GM12801 (cell line): ENCODE measurements around the gene EML1.

Experiments
- TF ChIP-seq, protein P1 (sequence below): IDR thresholded peaks from one replicate; pipeline ENCODE4 v1.5.1; 2011; ENCODE audit warnings: control low read depth; ENCODE audit not compliant: insufficient read length; ENCODE audit errors: extremely low read depth

EML1 gene

DNA sequence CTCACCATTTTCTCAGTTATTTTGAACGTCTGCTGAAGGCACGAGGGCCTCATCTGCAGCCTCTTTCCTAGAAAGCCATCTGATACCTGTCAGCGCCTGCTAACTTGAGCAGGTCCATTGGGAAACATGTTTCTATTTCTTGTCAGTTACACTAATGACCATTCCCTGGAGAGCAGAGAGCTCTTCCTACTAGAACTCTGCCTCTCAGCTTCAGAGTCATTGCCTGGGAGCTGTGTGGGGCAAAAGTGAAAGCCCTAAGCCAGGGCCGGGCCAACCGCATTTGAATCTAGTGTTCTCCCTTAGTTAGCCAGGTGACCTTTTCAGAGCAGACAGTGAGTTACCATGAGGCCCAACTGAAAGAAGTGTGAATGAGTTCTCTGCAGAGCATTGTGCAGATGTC, 135.8 kb downstream of the EML1 start:
- TF ChIP-seq, protein P1, sequence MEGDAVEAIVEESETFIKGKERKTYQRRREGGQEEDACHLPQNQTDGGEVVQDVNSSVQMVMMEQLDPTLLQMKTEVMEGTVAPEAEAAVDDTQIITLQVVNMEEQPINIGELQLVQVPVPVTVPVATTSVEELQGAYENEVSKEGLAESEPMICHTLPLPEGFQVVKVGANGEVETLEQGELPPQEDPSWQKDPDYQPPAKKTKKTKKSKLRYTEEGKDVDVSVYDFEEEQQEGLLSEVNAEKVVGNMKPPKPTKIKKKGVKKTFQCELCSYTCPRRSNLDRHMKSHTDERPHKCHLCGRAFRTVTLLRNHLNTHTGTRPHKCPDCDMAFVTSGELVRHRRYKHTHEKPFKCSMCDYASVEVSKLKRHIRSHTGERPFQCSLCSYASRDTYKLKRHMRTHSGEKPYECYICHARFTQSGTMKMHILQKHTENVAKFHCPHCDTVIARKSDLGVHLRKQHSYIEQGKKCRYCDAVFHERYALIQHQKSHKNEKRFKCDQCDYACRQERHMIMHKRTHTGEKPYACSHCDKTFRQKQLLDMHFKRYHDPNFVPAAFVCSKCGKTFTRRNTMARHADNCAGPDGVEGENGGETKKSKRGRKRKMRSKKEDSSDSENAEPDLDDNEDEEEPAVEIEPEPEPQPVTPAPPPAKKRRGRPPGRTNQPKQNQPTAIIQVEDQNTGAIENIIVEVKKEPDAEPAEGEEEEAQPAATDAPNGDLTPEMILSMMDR: no peak

DNA sequence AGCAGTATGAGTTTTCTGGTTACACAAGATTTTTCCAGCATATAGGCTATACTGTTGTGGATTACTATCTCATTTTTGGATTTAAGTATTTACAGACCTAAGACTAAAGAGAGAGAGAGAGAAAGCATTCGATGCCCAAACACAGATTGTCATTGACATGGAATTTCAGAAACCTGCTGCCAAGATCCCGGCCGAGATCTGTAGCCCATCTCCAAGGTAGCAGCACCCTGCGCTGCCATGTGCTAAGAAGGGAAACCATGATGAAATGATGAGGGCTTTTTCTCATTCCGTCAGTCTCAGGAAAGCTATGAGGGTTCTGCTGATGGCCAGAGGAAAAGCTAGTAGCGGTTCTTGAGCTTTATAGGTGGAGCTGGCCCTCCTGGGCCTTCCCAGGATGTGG, 136.4 kb downstream of the EML1 start:
- TF ChIP-seq, protein P1: no peak

DNA sequence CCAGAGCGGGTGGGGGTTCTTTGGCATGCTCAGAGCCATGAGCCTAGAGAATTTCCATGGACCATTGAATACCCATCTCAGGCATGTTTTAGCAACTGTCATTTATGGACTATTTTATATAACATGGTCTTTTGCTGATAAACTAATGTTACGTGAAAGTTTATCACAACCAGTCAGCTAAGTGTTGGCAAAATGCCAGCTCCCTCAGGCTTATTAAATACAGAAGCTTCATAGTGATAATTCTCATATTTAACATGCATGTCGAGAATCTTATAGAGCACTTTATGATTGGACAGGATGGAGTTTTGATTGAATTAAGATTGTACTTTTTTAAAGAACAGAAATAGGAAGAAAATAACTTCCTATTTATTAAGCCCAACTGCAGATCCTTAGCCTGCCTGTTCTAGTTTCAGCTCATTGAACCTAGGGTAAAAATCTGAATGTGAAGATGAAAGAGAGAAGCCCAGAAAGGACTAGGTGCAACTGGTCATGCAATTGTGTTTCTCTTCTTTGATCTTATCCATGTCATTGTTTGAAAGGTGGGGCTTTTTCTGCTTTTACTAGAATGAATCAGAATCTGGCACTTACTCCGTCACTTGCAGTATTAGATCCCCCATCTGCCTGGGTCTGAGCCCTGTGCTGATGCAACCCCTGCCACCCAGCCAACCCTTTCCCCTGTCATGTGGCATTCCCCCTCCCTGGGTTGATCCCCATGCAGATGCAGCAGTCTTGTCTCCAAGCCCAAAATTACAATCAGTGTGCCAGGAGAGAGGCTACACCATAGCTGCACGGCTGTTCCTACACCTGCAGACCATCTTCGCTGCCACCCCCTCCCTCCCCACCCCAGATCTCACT, 137.4 kb downstream of the EML1 start:
- TF ChIP-seq, protein P1: no peak

DNA sequence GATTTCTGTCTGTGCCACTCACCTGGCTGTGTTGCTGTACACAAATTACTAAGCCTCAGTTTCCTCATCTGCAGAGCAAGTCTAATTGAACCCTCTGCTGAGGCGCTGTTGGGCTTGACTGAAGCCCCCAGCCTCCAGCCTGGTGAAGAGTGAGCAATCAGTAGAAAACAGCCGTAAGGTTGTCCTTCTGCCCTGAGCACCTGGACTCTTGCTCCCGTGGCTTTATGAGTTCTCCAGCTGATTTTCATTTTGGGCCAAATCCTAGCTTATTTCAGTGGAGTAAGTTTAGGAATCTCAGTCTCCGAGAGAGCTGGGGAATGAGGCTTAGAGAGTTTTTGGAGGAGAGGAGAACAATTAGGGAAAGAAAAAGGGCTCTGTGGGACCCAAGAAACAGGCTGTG, 138.1 kb downstream of the EML1 start:
- TF ChIP-seq, protein P1: no peak

DNA sequence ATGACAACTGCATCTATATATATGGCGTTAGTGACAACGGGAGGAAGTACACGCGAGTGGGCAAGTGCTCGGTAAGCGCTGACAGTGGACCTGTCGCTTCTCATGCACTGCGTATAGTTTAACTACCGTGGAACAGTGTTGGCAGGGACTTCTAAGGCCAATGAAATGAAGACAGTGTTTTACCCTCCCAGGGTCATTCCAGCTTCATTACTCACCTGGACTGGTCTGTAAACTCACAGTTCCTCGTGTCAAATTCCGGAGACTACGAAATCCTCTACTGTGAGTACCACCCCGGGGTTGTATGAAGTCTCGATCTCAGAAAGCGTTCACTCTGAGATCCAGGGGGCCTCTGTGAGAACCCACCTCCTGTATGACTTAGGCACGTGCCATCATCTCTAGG, 142.8 kb downstream of the EML1 start:
- TF ChIP-seq, protein P1: no peak

DNA sequence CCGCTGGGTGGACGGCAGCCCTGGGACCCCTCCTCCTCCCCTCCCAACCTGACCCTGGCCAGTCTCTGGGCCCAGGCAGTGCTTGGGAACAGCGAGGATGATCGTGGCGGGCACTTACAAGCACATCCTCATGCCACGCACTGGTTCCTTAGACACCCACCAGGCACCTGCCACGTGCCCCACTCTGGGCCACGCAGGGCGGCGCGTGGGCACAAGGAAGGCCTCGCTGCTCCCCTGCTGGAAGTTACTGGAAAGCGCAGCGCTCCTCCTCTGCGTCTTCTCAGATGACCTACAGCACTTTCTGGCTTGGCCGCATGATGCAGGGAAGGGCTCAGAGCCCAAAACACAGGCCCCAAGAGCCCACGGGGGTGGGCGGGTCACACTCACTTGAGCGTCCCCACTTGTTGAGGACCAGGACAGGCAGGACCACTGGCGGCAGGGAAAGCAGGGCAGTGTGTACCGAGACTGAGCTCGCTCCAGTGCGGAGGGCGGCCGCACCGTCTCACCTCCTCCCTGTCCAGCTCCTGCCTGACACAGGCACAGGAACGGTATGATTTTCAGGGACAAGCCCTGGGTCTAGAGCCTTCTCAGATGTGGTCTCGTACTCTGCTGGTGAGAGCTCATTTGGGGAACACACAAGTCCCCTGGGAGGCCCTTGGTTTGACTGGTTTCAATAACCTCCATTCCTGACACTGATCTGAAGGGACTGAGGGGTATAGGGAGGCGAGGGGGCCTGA, 143.7 kb downstream of the EML1 start:
- TF ChIP-seq, protein P1: no peak

DNA sequence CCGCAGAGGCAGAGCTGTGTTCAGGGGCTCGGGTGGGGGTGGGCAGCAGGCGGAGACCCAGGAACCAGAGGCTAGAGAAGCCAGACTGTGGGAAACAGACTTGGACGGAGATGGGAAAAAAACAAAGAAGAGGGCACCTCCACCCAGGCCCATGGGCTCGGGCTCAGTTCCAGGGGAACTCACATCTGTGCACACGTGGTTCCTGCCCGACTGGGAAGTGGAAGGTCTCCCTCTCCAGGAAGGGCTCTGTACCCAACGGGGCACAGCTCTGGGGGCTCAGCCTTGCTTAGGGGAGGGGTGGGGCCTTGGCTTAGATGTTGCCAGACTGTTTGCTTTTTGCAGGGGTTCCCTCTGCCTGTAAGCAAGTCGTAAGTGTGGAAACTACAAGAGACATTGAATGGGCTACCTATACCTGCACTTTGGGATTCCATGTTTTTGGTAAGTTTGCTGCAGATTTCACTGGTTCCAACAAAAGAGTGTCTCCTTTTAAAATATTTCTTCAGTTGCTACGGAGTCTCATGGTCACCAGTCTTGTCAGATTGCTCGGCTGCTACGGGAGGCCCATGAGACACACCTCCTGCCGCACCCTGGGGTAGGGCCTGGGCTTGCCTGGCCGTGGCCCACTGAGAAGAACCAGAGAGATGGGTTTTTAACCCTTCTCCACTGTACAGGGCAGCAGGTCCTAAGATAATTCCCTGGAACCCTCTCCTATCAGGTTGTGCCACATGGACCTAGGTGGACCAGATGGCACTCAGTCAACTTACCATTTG, 144.4 kb downstream of the EML1 start:
- TF ChIP-seq, protein P1: no peak
